HS-5 (cell line): Measurements from ENCODE around the gene SPTBN1.

Experiments
- DNase-seq: peaks from one replicate; pipeline ENCODE4 v3.0.0-alpha.2; 2012; ENCODE audit warnings: low read depth

Gene SPTBN1

GRCh38 chr2:54529935-54530334, 73.8 kb downstream of the SPTBN1 start:
- DNase-seq: no peak

- peak; percentile 63 for DNase-seq
These were observed 75.4 kb downstream of the SPTBN1 start for GRCh38 chr2:54531558-54531957.

GRCh38 chr2:54534221-54534620, 78.1 kb downstream of the SPTBN1 start:
- no peak for DNase-seq

- DNase-seq: no peak
These were observed 78.5 kb downstream of the SPTBN1 start for GRCh38 chr2:54534625-54535024.

GRCh38 chr2:54535599-54536195, 79.6 kb downstream of the SPTBN1 start:
- DNase-seq: no peak

GRCh38 chr2:54536720-54537119, 80.6 kb downstream of the SPTBN1 start:
- no peak for DNase-seq

- no peak for DNase-seq
These were observed 82.4 kb downstream of the SPTBN1 start for GRCh38 chr2:54538537-54538936.

GRCh38 chr2:54539683-54540082, 83.6 kb downstream of the SPTBN1 start:
- no peak for DNase-seq

GRCh38 chr2:54540194-54540593, 84.1 kb downstream of the SPTBN1 start:
- DNase-seq: no peak

- DNase-seq: no peak
These were observed 85.9 kb downstream of the SPTBN1 start for GRCh38 chr2:54541995-54542394.

- DNase-seq: no peak
These were observed 87.7 kb downstream of the SPTBN1 start for GRCh38 chr2:54543733-54544396.

- no peak for DNase-seq
These were observed 89.7 kb downstream of the SPTBN1 start for GRCh38 chr2:54545702-54546450.

GRCh38 chr2:54546518-54546917, 90.4 kb downstream of the SPTBN1 start:
- no peak for DNase-seq

- DNase-seq: no peak
These were observed 91.0 kb downstream of the SPTBN1 start for GRCh38 chr2:54546923-54547720.

- no peak for DNase-seq
These were observed 93.3 kb downstream of the SPTBN1 start for GRCh38 chr2:54549430-54549829.

GRCh38 chr2:54549917-54550518, 93.9 kb downstream of the SPTBN1 start:
- no peak for DNase-seq

- no peak for DNase-seq
These were observed 94.4 kb downstream of the SPTBN1 start for GRCh38 chr2:54550547-54550946.

- DNase-seq: no peak
These were observed 95.1 kb downstream of the SPTBN1 start for GRCh38 chr2:54551123-54551756.

GRCh38 chr2:54553075-54553474, 96.9 kb downstream of the SPTBN1 start:
- no peak for DNase-seq

- no peak for DNase-seq
These were observed 97.6 kb downstream of the SPTBN1 start for GRCh38 chr2:54553775-54554174.

GRCh38 chr2:54555318-54555837, 99.3 kb downstream of the SPTBN1 start:
- no peak for DNase-seq
